ENCODE measurements around the gene TP53BP2.

The TP53BP2 gene

DNA sequence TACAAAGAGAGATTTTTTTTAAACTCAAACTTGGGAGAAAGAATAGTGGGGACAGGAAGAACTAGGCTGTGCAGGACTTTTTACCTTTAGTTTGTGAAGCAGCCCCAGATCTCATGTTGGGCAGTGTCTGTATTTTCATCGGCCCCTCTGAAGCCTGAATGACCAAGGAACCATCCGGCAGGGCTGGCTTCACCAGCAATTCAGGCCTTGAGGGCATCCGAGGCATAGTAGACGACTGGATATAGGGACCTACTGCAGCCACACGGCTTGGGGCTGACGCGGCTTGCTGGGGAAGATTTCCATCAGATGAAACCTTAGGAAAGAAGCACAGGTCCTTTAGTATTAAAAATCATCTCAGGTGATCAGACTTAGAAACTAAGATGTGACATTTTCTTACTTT is 43.7 kb downstream of the TP53BP2 start:
- DNase-seq (ENCODE audit: low read depth in 2 of 2): no peak

DNA sequence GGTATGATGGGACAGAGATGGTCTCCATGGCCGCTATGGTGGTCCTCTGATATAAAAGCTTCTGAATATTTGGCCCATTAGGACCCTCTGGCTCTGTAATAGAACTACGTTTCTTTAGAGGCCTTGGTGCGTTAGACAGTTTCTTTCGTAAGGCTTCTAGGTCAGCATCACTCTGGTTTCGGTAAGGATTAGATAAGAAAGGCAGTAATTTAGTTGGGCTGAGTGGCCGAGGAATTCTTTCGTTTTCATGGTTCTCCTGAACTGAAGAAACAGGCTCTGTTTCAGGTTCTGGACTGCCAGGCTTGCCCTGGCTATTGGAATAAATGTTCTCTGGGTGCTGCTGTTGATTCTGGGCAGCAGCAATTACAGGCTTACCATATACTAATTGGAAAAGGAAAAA is 49.5 kb downstream of the TP53BP2 start:
- no peak for DNase-seq (ENCODE audit: low read depth in 2 of 2)

DNA sequence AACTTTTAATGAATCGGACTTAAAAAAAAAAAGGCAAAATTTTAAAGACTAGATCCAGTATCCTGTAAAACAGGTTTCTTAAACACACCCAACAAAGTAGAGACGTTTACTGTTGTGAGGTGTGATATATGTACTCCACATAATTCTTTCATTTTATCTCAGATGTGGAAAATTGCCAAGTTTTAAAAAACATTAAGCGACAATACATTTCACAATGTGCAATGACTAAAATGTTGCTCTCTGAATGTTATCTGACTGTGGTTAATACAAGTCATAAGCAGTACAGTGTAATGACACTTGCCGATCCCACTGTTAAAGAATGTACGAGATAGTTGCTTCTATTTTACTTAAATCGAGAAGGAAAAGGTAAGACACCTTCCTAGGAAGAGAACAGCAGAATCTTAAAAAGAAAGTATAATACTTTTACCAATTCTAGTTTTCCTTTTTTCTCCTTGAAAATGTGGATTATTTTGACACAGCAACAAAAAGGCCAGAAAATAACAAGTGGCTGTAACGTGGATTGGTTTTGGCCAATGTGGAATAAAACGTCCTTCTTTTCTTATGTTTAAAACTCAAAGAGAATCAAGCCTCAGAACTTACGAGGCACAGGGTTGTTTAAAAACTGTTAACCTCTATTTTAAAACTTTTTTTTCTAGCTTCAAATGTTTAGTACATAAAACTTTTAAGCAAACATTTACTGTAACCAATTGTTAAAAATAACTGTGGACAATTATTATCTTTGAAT is 51.4 kb downstream of the TP53BP2 start:
- DNase-seq (ENCODE audit: low read depth in 2 of 2): no peak

DNA sequence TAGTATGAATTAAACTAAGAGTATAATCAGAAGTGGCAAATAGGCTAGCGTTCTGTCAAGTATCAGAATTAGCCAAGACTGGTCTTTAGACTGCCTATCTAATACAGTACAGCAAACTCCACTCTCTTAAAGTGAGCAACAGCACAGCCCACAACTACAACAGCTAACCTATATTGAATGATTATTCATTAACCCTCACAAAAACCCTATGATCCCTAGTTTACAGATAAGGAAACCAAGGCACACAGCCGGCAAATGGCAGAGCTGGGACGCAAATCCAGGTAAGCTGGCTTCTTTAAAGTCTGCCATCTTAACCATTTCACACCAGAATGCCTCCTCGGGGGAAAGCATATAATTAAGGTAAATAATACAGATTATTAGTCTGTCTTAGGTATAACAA is 52.0 kb downstream of the TP53BP2 start:
- no peak for DNase-seq (ENCODE audit: low read depth in 2 of 2)

DNA sequence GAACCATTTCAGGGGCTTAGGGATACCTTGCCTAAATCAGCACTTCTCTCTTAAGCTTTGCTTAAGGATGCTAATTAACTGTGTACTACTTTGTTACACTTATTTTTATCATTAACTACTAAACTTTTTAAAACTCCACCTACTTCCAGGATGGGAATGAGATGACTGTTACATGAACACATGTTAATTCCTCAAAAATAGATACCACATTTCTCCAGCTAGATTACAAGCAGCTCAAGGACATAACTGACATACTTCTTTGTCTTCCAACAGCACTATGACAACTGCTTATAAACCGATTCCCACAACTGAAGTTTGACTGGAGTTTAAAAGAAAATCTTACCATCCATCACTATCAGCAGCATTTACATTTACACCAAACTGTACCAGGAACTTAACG is 53.7 kb downstream of the TP53BP2 start:
- no peak for DNase-seq (ENCODE audit: low read depth in 2 of 2)

DNA sequence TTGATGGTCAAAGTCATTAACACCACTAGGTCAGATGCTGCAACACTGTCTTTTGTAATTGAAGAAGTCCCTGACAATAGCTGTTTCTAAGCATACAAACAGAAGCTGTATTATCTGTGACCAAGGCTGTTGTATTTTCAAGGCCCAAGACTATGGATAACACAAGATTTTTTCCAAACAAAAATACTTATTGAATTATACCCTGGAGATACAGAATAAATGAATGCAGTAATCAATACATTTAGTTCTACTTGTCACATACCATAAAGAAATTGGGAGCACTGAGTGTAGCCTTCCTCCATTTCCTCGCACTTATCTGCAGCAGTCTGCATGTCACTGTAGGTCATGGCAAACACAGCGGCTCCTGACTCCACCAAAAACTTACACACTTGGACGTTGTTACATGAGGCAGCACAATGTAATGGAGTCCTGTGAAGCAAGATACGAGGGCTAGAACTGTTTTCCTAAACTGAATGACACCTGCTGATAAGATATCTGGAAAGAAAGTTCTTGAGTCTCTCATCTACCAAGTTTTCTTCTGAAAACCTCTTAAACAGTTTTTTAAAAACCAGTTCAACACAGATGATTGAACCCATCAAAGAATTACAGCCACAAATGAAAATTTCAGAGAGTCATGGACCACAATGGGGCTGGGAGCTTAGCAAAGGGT is 56.9 kb downstream of the TP53BP2 start:
- no peak for DNase-seq (ENCODE audit: low read depth in 2 of 2)

DNA sequence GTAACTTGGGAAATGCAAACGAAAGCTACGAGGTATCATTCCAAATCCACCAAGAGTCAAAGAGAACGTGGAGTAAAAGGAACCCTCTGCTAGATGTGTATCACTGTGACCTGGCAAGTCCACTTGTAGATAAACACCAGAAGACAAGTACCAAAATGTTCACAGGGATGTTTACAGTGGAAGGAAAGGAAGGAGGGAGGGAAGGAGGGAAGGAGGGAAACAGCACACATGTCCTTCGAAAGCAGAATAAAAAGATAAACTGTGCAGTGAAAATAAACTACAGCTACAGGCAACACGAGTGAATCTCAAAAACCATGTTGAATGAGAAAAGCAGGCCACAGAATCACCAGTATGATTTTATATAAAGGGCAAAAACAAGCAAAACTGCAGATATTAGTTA is 59.9 kb downstream of the TP53BP2 start:
- no peak for DNase-seq (ENCODE audit: low read depth in 2 of 2)

DNA sequence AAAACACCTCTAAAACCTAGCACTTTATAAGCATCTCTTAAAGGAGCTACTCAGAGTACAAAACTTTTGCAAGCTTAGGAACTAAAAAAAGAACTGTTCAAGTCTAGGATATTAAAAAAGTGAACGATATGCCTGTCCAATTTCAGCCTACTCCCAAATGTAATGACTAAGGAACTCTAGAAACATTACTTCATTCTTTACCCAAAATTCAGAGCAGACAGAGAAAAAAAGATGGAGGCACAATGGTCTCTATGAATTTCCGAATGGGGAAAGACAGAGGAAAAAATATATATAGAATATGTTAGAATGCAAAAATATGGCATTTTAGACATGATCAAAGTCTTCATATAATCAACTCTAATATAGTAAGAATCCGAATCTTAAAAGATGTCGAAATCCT is 61.2 kb downstream of the TP53BP2 start:
- DNase-seq (ENCODE audit: low read depth in 2 of 2): no peak

DNA sequence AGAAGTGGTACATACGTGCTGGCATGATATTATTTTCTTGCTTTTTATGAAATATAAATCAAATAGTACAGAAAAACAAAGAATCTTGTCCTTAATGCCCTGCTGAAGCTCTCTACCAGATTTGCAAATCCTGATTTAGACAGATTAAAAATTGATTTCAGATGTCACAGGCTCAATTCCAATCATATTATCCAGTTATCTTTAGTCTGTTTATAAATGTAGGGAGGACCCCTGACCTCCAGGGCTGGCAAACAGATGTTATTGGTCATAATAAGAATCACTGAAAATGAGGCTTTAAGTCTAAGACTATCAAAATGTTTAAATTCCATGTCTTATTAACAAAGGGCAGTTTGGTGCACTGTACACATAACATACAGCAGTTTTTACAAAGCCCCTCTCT is 62.1 kb downstream of the TP53BP2 start:
- DNase-seq (ENCODE audit: low read depth in 2 of 2): no peak

DNA sequence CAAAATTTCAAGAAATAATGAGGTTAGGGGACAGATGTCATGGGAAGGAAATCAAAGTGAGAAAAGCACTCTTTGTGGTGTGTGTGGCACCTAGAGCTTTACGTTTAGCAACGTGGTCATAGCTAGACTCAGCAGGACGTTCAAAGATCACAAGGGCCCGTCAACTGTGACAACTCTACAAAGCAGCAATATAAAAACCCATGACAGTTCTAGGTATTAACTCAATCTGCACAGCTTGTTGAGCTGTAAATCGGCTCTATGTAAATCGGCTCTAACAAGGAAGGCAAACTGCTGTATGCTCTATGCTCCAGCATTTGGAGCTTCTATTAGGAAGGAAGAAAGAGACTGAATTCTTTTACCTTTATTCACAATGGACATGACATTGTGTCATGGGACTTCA is 64.8 kb downstream of the TP53BP2 start:
- no peak for DNase-seq (ENCODE audit: low read depth in 2 of 2)

DNA sequence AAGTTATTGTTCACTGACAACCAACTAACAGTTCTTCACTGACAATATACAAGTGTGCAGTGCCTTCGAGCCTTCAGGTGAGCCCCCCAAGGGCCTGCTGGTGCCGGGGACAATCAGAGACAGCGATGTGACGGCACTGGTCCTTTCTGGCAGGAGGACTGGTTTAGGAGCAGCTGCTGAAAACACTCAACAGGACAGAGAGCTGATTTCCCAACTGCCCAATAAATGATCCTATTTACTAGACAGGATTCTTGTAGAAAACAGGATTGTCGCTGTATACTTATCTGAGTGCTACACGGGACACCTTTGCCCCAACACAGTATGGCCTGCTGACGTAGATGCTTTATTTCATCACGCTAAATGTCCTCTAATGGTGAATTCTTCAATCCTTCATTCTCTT is 65.4 kb downstream of the TP53BP2 start:
- no peak for DNase-seq (ENCODE audit: low read depth in 2 of 2)

DNA sequence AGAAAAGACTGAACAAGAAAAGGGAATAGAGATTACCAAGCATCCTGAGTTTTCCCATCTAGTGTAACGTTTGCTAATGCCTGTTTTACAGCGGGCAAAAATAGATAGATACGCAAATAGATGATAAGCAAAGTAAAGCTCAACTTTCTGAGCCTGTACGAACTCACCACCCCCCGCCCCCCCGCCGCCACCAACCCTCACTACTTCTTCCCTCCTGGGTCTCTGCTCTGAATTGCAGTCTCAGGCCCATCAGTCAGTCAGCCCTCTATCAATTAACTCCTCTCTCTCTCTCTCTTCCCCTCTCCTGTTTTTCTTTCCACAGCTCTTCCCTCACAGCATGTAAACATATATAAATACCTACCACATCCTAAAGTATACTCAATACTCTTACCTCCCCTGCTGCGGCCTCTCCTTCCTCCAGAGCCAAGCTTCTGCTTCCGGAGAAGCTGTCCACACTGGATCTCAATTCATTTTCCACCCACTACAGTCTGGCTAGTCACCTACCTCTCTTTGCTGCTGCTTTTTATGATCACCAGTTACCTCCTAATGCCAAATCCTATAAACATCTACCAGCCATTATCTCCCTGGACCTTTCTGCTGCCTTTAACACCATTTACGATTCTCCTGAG is 68.8 kb downstream of the TP53BP2 start:
- DNase-seq (ENCODE audit: low read depth in 2 of 2): no peak

DNA sequence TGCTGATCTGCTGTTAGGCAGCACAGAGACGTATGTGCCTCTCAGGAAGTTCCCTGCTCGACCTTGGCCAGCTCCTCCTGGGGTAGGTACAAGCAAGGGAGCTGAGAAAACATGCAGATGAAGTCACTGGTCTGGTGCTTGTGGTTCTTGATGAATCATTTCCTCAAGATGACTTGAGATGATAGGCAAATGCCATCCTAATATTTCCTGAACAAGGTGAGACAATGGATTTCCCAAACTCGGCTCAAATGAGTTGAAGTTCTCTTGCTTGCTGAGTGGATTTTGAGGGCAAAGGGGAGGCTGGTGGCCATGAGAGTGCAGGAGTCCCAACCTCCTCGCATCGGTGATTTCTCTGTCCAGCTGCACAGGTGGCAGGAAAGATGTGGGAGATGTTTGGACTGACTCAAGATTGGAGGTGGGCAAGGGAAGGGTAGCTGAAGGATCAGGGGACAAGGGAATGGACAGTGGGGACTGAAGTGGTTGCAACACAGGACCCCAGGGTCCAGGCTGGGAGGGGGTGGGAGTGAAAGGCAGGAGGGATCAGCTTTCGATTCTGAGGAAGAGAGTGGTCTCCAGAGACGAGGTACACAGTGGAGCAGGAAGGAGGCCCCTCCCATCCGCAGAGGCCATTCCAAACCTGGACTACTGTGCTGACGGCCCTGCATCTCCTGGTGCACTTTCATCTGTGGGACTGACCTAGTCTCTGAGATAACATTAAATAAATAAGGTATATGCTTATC is 69.5 kb downstream of the TP53BP2 start:
- peak in 1 of 2 donors; percentile 4 for DNase-seq (ENCODE audit: low read depth in 2 of 2)

DNA sequence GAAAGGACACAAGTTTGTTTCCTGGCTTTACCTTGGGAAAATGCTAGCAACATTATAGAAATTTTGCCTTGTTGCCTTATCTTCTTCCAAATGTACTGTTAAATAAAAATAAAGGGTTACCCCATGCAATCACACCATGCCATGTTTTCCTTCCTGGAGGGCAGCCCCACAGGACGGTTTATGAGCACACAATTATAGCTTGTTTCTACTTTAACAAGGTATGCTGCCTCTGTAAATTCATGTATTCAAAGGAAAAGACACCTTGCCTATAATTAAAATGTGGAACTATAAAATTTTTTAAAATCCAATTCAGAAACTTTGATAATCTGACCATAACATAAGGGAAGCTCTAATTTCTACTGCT is 70.1 kb downstream of the TP53BP2 start:
- DNase-seq (ENCODE audit: low read depth in 2 of 2): no peak

DNA sequence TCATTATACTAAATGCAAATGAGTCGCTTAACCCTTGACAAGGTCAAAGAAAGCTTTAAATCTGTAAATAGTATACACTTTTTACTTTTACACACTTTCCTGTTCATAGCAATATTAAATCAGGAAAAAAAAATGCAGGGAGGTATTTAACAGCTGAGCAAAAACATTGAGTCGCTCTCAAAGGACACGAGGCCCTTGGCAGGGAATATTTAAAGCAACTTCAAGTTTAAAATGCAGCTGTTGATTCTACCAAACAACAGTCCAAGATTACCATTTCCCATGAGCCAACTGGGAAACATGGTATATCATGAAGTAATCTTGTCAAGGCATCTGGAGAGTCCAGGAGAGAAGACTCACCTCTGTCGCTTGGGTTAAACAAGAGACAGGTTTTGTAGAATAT is 70.7 kb downstream of the TP53BP2 start:
- DNase-seq (ENCODE audit: low read depth in 2 of 2): no peak

DNA sequence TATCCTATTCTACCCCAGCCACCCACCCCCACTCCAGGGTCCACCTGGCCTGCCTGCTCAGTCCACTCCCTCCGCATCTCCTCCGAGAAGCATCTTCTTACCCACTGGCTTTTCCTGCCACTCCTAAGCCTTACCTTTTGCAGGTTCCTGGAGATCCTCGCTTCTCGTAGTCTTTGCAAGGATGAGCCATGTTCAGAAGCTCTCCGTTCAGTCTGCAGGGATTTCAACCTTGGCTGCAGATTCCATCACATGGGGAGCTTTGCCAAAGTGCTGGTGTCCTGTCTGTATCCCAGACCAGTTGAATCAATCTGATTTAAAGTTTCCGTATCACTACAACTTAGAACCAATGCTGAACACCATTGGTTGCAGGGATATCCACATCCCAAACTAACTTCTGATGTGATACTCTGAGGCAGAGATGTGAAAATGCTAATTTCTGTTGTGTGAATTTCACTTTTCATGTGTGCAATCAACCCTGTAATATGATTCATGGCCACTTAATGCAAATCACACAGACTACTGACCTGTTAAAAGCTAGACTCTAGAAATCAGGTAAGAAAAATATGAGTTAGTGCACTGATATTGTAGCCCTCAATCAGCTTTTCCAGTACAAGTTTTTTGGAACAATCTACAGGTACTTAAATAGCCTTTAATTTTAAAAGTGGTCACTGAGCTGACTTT is 71.5 kb downstream of the TP53BP2 start:
- no peak for DNase-seq (ENCODE audit: low read depth in 2 of 2)

DNA sequence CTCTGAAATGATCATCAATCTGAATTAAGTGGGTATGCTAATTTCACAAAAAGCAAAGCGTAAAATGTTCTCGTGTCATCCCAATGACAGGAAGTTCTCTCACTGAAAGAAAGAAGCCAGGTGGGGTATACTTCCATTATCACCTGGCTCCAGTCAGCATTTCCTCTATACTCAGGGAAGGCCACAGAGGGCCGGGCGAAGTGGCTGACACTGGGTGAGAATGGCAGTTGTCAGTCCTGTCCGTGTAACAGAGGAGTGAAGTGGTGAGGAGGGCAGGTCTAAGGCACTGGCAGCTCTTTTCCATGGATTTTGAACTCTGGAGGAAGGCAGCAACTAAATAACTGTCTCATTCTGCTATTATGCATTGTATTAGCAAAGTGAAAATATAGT is 73.0 kb downstream of the TP53BP2 start:
- no peak for DNase-seq (ENCODE audit: low read depth in 2 of 2)

DNA sequence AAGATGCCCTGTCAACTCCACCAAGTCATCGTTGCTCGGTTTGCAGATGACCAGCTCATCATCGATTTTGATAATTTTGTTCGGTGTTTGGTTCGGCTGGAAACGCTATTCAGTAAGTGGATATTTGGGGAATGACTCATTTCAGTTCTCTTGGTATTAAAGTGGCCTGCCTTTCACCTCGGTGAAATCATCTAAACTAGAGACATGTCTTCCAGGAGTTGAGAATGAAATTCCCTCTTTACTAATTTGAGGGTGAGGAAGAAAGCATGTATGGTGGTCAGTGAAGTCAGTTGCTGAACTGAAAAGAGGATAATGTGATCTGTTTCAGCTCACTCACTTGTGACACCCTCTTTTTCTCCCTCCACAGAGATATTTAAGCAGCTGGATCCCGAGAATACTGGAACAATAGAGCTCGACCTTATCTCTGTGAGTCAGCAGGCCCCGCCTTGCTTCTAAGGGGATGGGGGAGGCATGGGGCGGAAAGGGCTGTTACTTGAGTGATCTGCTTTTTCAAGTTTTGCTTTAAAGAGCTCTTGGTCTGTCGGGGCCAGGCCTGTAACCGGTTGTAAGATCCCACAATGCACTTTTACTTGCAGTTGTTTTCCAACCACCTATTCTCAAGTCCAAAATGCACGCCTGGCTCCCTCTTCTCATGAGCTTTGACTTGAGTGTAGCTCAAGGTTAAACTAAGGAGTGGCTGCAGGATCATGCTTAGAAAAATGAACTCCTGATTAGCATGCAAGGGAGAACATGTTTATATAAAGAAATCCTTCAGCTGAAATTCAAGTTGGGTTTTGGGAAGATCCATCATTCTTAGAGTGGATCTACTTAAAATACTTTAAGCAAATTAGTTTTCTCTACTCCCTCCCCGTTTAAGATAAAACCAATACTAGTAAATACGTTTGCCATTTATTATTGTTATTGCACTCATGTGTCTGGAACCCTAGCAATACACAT is 73.7 kb downstream of the TP53BP2 start:
- DNase-seq (ENCODE audit: low read depth in 2 of 2): no peak

DNA sequence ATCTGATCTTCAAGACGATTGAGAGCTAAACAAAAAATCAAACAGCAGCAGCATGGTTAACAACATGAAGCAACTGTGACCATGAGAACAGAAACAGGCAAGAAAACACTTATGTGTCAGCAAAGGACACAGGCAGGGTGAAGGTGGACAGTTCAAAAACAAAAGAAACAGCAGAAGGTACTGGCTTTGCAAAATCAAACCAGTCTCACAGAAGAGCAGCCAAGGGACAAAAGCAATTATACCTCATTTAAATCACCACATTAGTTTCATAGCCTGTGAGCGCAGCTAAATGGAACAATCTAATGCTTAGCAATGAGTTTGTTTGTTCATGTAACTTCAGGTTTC is 74.3 kb downstream of the TP53BP2 start:
- DNase-seq (ENCODE audit: low read depth in 2 of 2): no peak

DNA sequence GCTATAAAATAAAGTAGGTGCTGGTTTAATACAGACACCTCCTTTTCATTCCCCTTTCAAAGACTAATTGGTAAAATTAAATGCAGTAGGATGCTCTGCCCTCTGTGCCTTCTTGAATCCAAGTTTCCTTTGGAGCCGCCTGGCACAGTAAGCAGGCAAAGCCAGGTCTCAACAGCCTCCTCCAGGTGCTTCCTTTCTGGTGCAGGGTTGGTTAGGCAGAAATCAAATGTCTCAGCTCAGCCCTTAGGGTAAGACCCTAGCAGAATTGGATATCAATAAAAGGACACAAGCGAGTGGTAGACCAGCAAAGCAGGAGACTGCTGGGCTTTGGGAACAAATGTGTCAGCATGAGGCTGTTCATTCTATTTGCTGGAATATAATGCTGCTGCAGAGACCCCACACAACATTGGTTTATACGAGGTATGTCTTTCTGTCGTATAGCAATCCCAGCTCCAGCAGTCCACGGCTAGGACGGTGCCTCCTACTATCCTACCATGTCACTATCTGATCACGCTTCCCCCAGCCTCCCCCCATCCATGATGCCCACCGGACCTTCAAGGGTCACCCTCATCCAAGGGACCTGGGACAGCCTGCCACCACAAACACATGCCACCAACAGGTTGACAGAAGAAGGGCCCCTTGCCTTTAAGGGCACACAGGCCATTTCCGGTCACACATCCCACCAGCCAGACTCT is 75.0 kb downstream of the TP53BP2 start:
- DNase-seq (ENCODE audit: low read depth in 2 of 2): no peak
